SK-N-MC (cell line): ENCODE measurements around the gene AGBL1.

Experiments
- EZH2 ChIP-seq: fragments of 200-600 bp; sonication (generic); IDR thresholded peaks from one replicate; pipeline ENCODE4 v1.6.1; 2017; ENCODE audit warnings: antibody characterized with exemption
- FOXP2 ChIP-seq: optimal IDR thresholded peaks from 2 replicates; pipeline ENCODE3; 2011; ENCODE audit warnings: mild to moderate bottlenecking, moderate library complexity; ENCODE audit not compliant: insufficient read depth; ENCODE audit errors: extremely low read length, control extremely low read depth
- POLR2AphosphoS5 ChIP-seq: IDR thresholded peaks from 2 replicates; pipeline ENCODE4 v1.6.1; 2012; ENCODE audit warnings: mild to moderate bottlenecking, low read depth, low read length, borderline replicate concordance

- TF ChIP-seq POLR2AphosphoS5 (no peak), FOXP2 (no peak), EZH2 (no peak)
Measured at GRCh38 chr15:86413191-86413590, 333.5 kb downstream of the AGBL1 start.
